ENCODE data around the gene SNTB2. TPM values are rescaled to one million over a fixed set of nuclear protein-coding genes. Genes with fewer than 3 reads are reported as not detected.

The SNTB2 gene
- total and polyA plus RNA-seq, 2 of the 4 experiments (the other 2 are of a cell fraction) = 23.5 to 47.5 TPM

DNA sequence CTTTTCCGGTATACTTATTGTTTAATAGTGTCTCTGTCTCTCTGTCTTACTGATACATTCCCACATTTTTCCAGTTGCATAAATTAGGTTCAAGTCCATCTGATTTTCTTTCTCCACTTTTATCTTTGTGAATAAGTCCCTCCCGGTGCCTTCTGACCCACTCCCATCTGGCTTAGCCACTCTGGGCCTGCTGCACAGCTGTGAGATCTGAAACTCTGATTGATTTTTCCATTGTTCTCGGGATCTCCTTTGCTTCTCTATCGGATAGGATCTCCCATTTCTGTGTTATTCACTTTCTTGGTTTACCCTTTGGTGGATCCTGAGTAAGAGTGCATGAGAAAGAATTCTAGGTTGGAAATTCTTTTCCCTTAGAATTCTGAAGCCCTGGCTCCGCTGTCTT is 46.0 kb upstream of the SNTB2 start:
- no peak overlapping the region for H3K14ac ChIP-seq (replicated peaks; ENCODE audit: low read depth, low read length)
- H2BK20ac ChIP-seq (ENCODE audit: low read depth, low read length) = no peak overlapping the region
- BruUV-seq (replicated peaks) = no TSS peak
- POLR2A ChIA-PET (ENCODE audit: unreplicated experiment) = no interaction called here
- no peaks in the 10 kb centered on the region for H4K20me1 ChIP-seq (ENCODE audit: insufficient read depth, low read length)
- H2AK5ac ChIP-seq (ENCODE audit: low read depth, low read length) = no peak overlapping the region
- dilution Hi-C loops (cut with HindIII; ENCODE audit: low sequenced_read_pairs, unreplicated experiment) = no loop called here
- ATAC-seq (ENCODE audit: low read depth) (no peak), DNase-seq (no peak)
- peaks cover 47% of the 10 kb centered on the region for H3K36me3 ChIP-seq (ENCODE audit: control insufficient read depth, insufficient read depth, low read length)
- no peaks in the 10 kb centered on the region for H3K9me1 ChIP-seq (ENCODE audit: insufficient read depth, low read length)
- TF ChIP-seq BHLHE40 (IDR thresholded peaks at IDR 0.05; ENCODE audit: low read depth, low read length) (no peak), MAFK (IDR thresholded peaks at IDR 0.05; ENCODE audit: low read depth, low read length) (no peak), NFE2L2 (IDR thresholded peaks at IDR 0.05; ENCODE audit: low read depth, low read length) (no peak), RAD21 (IDR thresholded peaks at IDR 0.05; ENCODE audit: low read length) (no peak), CEBPB (IDR thresholded peaks at IDR 0.05; ENCODE audit: low read depth, low read length) (no peak), RCOR1 (IDR thresholded peaks at IDR 0.05; ENCODE audit: insufficient replicate concordance, low read length) (no peak), USF2 (IDR thresholded peaks at IDR 0.05; ENCODE audit: low read depth, low read length) (no peak), POLR2A (IDR thresholded peaks at IDR 0.05; ENCODE audit: low read depth, low read length) (no peak), FOS (IDR thresholded peaks at IDR 0.05; ENCODE audit: low read depth, low read length) (no peak), MXI1 (IDR thresholded peaks at IDR 0.05; ENCODE audit: borderline replicate concordance, low read depth, low read length) (no peak), RFX5 (IDR thresholded peaks at IDR 0.05; ENCODE audit: low read depth, low read length) (no peak), MAZ (IDR thresholded peaks at IDR 0.05; ENCODE audit: borderline replicate concordance, low read depth, low read length) (no peak), CHD1 (IDR thresholded peaks at IDR 0.05; ENCODE audit: low read depth, low read length) (no peak)
- TF ChIP-seq, protein P1, sequence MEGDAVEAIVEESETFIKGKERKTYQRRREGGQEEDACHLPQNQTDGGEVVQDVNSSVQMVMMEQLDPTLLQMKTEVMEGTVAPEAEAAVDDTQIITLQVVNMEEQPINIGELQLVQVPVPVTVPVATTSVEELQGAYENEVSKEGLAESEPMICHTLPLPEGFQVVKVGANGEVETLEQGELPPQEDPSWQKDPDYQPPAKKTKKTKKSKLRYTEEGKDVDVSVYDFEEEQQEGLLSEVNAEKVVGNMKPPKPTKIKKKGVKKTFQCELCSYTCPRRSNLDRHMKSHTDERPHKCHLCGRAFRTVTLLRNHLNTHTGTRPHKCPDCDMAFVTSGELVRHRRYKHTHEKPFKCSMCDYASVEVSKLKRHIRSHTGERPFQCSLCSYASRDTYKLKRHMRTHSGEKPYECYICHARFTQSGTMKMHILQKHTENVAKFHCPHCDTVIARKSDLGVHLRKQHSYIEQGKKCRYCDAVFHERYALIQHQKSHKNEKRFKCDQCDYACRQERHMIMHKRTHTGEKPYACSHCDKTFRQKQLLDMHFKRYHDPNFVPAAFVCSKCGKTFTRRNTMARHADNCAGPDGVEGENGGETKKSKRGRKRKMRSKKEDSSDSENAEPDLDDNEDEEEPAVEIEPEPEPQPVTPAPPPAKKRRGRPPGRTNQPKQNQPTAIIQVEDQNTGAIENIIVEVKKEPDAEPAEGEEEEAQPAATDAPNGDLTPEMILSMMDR (conservative IDR thresholded peaks at IDR 0.05; ENCODE audit: low read depth, low read length) = no peak
- H3K27me3 ChIP-seq (ENCODE audit: control insufficient read depth, insufficient read depth, low read length) = no peaks in the 10 kb centered on the region
- H2AK9ac ChIP-seq (replicated peaks; ENCODE audit: low read depth, low read length, poor library complexity) = no peak overlapping the region
- peaks cover 2% of the 10 kb centered on the region; the same call in 1 of the 2 replicates for H3K4me1 ChIP-seq (ENCODE audit: control insufficient read depth, insufficient read depth, low read length)
- H4K5ac ChIP-seq (ENCODE audit: low read depth, low read length) = no peak overlapping the region
- no peak overlapping the region for H3K27ac ChIP-seq (ENCODE audit: insufficient read depth, low read length)
- no peak overlapping the region for H3K18ac ChIP-seq (ENCODE audit: low read depth, low read length)
- no peak overlapping the region for H2BK120ac ChIP-seq (ENCODE audit: low read depth, low read length)
- no peaks in the 10 kb centered on the region for H3K9me3 ChIP-seq (ENCODE audit: control insufficient read depth, insufficient read depth, low read length)
- no peak overlapping the region for H3K56ac ChIP-seq (ENCODE audit: extremely low read depth, insufficient read depth, low read length)
- no peak overlapping the region for H2BK15ac ChIP-seq (ENCODE audit: low read depth, low read length)
- intact Hi-C loops (cut with micrococcal nuclease) = no loop called here
- H2BK5ac ChIP-seq (ENCODE audit: low read depth, low read length, poor library complexity, severe bottlenecking) = no peak overlapping the region
- no peak overlapping the region for H4K91ac ChIP-seq (ENCODE audit: insufficient read depth, low read depth, low read length)
- no peak overlapping the region for H3K4me2 ChIP-seq (ENCODE audit: low read depth, low read length)
- H2AFZ ChIP-seq (replicated peaks; ENCODE audit: low read length, poor library complexity) = no peak overlapping the region
- H3K4ac ChIP-seq (ENCODE audit: low read depth, low read length) = no peak overlapping the region
- WGBS, 2 experiments (ENCODE audit: extremely low coverage in 2 of 2, insufficient read length in 1 of 2) = 100% methylated on average over 2 of the region's 5 CpGs; no CpG with 5 or more reads in 1 of the 2 experiments
- H4K8ac ChIP-seq (ENCODE audit: low read depth in 2 of 2, low read length in 2 of 2) = no peak overlapping the region
- H3K79me1 ChIP-seq (ENCODE audit: low read depth in 1 of 2, low read length in 2 of 2) = peaks cover 18 to 28% of the 10 kb centered on the region in 2 experiments
- H3K23ac ChIP-seq (ENCODE audit: low read depth, low read length) = no peak overlapping the region
- no peak overlapping the region for H3K9ac ChIP-seq (ENCODE audit: low read depth, low read length)
- CTCF ChIA-PET = interaction anchor here (1.0 to 1.8 kb wide), 2 partner anchors 9 to 17 kb away, joined by 4 to 6 read pairs; no protein-coding TSS in a partner anchor
- no peak overlapping the region for H3K4me3 ChIP-seq (ENCODE audit: insufficient read depth, low read depth, low read length)
- in situ Hi-C loops (cut with MboI; ENCODE audit: low sequenced_read_pairs) = no loop called here

Measured in IMR-90 (cell line).